Superior temporal gyrus (tissue), 1 donor: ENCODE data around the gene MMP1.

Source experiments
- DNase-seq: peaks from one replicate; pipeline ENCODE4 v3.0.0-alpha.2; 2016; ENCODE audit errors: extremely low spot score

MMP1 gene

GRCh38 chr11:102806296-102806695 lies 8.3 kb upstream of the MMP1 start:
- no peak for DNase-seq

GRCh38 chr11:102802341-102802740 lies 4.4 kb upstream of the MMP1 start:
- DNase-seq = no peak

- no peak for DNase-seq
Observed at GRCh38 chr11:102800767-102801166, 2.8 kb upstream of the MMP1 start.

DNA sequence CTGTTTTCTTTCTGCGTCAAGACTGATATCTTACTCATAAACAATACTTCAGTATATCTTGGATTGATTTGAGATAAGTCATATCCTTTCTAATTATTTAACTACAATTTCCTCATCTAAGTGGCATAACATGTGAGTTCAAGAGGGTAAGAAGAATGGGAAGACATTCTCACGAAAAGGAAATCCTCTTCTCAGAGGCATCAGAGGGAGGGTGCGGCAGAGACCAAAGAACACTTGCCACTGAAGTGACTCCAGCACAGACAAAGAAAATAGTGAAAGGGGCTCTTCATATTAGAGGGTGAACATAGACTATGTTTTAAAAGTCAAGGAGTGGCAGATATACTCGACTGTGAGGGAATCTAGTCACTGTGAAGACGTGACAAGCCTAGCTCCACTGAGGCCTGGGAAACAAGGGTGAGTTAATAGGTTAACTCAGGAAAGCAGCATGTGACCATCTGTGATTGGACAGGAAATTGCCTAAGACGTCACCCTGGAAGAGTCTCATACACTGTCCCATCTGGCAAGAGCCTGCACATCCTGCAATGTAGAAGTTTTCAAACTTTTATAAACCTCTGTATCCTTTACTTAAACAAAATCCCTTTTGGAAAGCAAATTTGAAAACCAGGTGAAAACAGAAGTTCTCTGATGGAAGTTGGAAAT lies 1.9 kb upstream of the MMP1 start:
- DNase-seq = no peak

GRCh38 chr11:102794382-102794781 lies 3.6 kb downstream of the MMP1 start:
- DNase-seq = no peak

GRCh38 chr11:102793677-102794290 lies 4.2 kb downstream of the MMP1 start:
- no peak for DNase-seq

DNA sequence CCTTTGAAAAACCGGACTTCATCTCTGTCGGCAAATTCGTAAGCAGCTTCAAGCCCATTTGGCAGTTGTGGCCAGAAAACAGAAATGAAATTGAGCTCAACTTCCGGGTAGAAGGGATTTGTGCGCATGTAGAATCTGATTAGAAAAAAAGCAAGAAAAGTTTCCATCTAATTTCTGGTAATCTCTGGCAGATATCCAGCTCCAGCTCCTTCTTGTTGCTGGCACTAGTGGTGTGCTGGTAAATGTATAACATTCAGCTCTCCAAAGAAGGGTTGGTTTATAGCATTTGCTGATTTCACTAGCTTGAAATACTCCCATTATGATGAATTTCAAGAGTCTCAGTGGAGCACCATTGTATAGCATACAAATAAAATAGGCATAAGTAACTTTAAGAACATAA lies 5.4 kb downstream of the MMP1 start:
- no peak for DNase-seq

DNA sequence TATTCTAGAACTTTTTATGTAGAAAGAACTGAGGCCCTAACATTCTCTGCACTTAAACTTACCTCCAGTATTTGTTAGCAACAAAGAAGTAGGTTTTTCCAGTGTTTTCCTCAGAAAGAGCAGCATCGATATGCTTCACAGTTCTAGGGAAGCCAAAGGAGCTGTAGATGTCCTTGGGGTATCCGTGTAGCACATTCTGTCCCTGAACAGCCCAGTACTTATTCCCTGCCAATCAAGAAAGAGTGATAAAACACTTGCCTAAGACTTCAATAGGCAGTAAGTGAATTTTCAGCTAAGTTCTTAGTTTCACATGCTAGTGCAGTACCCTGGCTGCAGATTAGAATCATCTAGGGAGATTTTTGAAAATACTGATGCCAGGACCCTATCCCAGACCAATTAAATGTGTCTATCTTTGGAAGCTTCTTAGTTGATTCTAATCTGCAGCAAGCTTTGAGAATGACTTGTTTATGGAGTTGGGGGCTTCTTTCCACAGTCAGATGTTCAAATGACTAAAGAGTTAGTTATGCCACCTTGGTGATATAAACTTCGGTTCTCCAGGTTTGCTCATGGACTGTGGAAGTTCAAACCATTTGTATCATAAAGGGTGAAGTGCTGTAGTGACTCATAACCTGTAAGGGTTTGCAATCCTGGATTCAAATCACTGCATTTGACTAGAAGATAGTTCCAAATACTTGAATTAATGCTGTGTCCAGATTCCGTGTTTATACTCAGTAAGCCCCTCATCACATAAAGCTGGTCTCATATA lies 6.5 kb downstream of the MMP1 start:
- no peak for DNase-seq

- DNase-seq = no peak
Observed at GRCh38 chr11:102788334-102788995, 9.5 kb downstream of the MMP1 start.

DNA sequence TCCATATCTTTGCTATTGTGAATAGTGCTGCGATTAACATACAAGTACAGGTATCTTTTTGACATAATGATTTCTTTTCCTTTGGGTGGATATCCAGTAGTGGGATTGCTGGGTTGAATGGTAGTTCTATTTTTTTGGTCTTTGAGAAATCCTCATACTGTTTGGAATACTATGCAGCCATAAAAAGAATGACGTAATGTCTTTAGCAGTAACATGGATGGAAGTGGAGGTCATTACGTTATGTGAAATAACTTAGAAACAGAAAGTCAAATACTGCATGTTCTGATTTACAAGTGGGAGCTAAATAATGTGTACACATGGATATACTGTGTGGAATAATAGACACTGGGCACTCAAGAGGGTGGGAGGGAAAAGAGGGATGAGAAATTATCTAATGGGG lies 13.6 kb downstream of the MMP1 start:
- DNase-seq = no peak

DNA sequence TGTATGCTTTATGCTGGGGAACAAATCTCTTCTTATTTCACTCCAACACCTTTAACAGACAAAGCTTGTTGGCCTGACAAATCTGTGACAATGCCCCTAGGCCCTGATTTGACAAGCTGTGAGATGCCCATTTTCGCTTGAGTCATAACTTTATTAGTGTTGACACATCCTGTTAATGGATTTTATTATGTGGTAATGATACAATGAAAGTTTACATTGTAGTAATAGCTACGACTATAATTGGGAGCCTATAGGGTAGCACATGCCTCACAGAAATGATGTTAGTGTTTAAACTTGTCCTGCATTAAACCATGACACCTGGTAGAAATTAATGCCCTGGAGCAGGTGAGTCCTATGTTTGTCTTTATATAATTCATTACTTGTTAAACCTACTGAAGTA lies 14.2 kb downstream of the MMP1 start:
- no peak for DNase-seq

DNA sequence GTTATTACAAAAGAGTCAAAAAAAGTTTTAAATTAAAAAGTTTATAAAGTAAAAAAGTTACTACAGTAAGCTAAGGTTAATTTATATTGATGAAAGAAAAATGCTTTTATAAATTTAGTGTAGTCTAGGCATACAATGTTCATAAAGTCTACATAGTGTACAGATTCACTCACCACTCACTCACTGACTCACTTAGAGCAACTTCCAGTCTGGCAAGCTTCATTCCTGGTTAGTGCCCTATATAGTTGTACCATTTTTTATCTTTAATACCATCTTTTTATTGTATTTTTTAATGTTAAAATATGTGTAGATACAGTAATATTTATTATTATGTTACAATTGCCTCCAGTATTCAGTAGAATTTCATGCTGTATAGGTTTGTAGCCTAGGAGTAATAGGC lies 14.9 kb downstream of the MMP1 start:
- no peak for DNase-seq

GRCh38 chr11:102781676-102782075 lies 16.3 kb downstream of the MMP1 start:
- no peak for DNase-seq

- DNase-seq = no peak
Observed at GRCh38 chr11:102780491-102780918, 17.5 kb downstream of the MMP1 start, which contains the start of gene MMP10. Gene MMP10, minus strand, starts transcription at chr11:102780628. Its CDS starts 37 bp downstream, at chr11:102780591.

- no peak for DNase-seq
Observed at GRCh38 chr11:102776454-102776853, 21.5 kb downstream of the MMP1 start.

DNA sequence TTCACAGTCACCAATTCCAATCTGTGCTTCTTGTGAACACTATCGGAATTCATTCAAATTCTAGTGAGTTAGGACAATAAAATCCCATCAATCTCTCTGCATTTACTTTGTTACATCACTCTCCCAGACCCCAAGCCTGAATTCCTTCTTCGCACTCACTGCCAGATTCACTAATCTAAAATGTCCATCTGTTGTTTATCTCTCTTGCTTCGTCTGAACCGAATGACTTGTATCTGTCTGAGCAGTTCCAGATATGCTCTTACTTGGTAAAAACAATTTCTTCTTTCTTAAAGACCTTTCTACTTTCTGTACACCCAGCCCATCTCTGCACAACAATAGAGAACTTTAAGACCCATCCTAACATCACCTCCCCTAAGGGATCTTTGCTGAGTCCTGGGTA lies 24.6 kb downstream of the MMP1 start:
- no peak for DNase-seq

GRCh38 chr11:102771351-102771750 lies 26.6 kb downstream of the MMP1 start:
- no peak for DNase-seq

- no peak for DNase-seq
Observed at GRCh38 chr11:102770191-102770590, 27.8 kb downstream of the MMP1 start.

DNA sequence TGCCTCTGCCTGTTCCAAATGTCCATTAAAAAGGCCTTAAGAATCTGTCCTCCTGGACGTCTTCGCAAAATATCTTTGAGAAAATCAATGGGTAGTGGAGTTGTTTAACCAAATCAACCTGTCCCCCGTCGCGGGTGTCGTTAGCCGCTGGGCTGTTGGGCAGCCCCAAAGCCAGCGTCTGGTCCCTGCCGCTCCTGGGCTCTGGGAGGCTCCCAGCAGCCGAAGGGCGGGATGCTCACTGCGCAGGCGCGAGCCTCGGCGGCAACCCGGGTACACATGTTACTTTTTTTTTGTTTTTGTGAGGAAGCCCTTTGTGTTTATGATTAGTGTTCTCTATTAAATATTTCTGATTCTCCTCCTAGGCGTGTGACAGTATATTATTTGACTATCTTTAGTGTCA lies 30.2 kb downstream of the MMP1 start:
- no peak for DNase-seq

DNA sequence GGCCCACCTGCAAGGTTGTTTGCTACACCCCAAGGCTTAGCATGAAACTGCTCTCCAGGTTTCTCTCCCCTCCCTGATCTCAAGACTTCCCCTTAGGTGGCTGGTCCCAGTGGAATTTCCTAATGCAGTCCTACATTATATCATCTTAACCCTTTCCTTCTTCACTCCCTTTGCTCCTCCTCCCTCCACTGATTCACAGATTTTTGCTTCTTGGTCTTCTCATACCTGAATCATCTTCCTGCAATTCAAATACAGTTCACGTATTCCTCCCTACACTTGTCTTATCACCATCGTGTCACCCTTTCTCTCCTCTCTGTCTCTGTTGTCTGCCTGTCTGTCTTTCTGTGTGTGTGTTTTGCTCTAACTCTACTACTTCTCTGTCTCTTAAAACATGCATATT lies 34.5 kb downstream of the MMP1 start:
- DNase-seq = no peak

DNA sequence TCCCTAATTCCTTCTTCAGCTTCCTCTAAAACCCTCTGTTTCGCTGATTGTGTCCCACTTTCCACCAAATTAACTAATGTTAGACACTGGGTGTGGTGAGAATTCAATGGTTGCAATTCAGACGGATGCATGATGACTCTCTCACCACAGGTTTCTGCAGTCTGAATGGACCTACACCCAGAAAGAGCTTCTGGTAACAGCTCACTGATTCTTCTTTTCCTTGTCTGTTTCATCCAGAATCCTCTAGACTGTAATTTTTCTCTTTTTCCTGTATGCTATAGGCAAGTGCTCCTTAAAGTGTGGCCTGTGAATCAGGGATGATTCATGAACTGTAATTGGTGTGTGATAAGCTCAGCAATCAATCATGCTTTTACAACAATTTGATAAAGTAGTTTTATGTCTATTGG lies 35.6 kb downstream of the MMP1 start:
- DNase-seq = no peak

DNA sequence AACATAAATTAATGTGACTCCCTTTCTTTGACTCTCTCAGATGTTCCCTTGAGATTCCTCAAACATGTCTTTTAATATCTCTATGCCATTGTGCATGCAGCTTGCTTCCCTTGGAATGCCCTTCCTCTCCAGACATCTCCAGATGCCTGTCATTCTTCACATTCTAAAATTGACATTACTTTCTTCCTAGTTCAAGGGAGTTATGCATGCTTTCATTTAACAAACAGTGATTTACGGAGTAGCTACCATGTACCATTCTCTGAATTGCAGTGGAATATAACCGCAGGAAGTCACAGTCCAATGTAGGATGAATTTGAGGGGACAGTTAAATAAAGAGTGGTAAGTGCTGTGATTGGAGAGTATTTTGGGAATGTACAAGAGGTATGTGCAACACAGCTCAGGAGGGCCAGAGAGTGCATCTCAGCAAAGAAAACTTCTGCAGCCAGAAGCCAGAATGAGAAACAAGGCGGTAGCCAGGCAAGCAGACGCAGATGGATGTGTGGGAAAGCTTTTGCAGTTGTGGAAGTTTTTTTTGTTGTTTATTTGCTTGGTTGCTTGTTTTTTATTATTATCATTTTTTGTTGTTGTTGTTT lies 36.2 kb downstream of the MMP1 start:
- no peak for DNase-seq
